Body of pancreas (tissue), 4 donors: ENCODE data around the gene DHRS1.

Experiments used
- POLR2A ChIP-seq, 3 donors: fragments of 450-650 bp; IDR thresholded peaks; one replicate each; pipeline ENCODE4 v1.6.1; 2016; ENCODE audit warnings: antibody characterized with exemption in 3 of 3, mild to moderate bottlenecking in 2 of 3
- TF ChIP-seq, protein P1 (sequence below), 7 experiments: fragments of 450-650 bp in 4 of 7; fragments of 200-600 bp in 3 of 7; sonication (generic) in 3 of 7; IDR thresholded peaks; one replicate each; pipeline ENCODE4 v1.5.1; 2016 to 2019; ENCODE audit warnings: antibody characterized with exemption in 7 of 7

DNA sequence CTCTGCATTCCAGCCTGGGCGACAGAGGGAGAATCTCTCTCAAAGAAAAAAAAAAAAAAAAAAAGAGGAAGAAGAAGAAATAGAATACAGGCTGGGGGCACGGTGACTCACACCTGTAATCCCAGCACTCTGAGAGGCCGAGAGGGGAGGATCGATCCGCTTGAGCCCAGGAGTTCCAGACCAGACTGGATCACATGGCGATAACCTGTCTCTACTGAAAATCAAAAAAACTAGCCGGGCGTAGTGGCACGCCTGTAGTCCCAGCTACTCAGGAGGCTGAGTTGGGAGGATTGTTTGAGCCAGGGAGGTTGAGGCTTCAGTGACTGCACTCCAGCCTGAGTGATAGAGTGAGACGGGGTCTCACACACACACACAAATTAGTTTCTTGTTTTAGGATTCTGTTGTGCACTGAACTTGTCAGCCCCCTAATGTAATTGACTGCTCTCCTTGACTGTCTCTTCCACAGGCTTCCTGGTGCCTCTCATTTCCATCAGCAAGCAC, 56.2 kb downstream of the DHRS1 start:
- TF ChIP-seq POLR2A (IDR thresholded peaks at IDR 0.05) = no peak
- TF ChIP-seq, protein P1, sequence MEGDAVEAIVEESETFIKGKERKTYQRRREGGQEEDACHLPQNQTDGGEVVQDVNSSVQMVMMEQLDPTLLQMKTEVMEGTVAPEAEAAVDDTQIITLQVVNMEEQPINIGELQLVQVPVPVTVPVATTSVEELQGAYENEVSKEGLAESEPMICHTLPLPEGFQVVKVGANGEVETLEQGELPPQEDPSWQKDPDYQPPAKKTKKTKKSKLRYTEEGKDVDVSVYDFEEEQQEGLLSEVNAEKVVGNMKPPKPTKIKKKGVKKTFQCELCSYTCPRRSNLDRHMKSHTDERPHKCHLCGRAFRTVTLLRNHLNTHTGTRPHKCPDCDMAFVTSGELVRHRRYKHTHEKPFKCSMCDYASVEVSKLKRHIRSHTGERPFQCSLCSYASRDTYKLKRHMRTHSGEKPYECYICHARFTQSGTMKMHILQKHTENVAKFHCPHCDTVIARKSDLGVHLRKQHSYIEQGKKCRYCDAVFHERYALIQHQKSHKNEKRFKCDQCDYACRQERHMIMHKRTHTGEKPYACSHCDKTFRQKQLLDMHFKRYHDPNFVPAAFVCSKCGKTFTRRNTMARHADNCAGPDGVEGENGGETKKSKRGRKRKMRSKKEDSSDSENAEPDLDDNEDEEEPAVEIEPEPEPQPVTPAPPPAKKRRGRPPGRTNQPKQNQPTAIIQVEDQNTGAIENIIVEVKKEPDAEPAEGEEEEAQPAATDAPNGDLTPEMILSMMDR (IDR thresholded peaks at IDR 0.05) = no peak
